Prostate gland (tissue), 2 donors: ENCODE results near the gene SND1. TPM values are rescaled to one million over a fixed set of nuclear protein-coding genes. Genes with fewer than 3 reads are reported as not detected.

Experiments
- DNase-seq: peaks from one replicate; pipeline ENCODE4 v3.0.0-alpha.2; 2019; ENCODE audit warnings: low spot score
- H3K27ac ChIP-seq, 2 donors: fragments of 200-600 bp; sonication (generic); 2 replicates each; pipeline ENCODE4 v1.5.1; 2017 to 2019
- H3K27me3 ChIP-seq: fragments of 200-600 bp; sonication (generic); replicated peaks from 2 replicates; pipeline ENCODE4 v1.5.1; 2019; ENCODE audit not compliant: insufficient read depth
- H3K36me3 ChIP-seq, 2 donors: fragments of 200-600 bp; sonication (generic); 1 replicate in 1 of 2; 2 replicates in 1 of 2; pipeline versions ENCODE4 v1.5.1 to v1.8.1; 2017 to 2019
- H3K4me1 ChIP-seq: fragments of 200-600 bp; sonication (generic); replicated peaks from 2 replicates; pipeline ENCODE4 v1.5.1; 2019
- H3K4me3 ChIP-seq, 2 donors: fragments of 200-600 bp; sonication (generic); 2 replicates each; pipeline ENCODE4 v1.5.1; 2017 to 2019
- H3K9me3 ChIP-seq: fragments of 200-600 bp; sonication (generic); 2 replicates; pipeline ENCODE4 v1.5.1; 2017
- CTCF ChIP-seq, 4 experiments: fragments of 200-600 bp in 2 of 4; fragments of 450-650 bp in 2 of 4; sonication (generic) in 2 of 4; IDR thresholded peaks; 1 replicate in 3 of 4; 2 replicates in 1 of 4; pipeline ENCODE4 v1.5.1; 2016 to 2019; ENCODE audit warnings: antibody characterized with exemption in 4 of 4, mild to moderate bottlenecking in 2 of 4, moderate library complexity in 2 of 4
- POLR2A ChIP-seq: fragments of 450-650 bp; IDR thresholded peaks from one replicate; pipeline ENCODE4 v1.6.1; 2016; ENCODE audit warnings: antibody characterized with exemption, mild to moderate bottlenecking
- POLR2AphosphoS5 ChIP-seq: sonication (generic); formaldehyde crosslinking; IDR thresholded peaks from one replicate; pipeline ENCODE4 v1.6.1; 2017; ENCODE audit warnings: antibody characterized with exemption
- WGBS: methylation state at CpG from one replicate; pipeline ENCODE4 v1.1.5; 2018; 5-methylcytosine and 5-hydroxymethylcytosine counted together
- intact Hi-C: fragments of 100-400 bp; cut with DNase I; formaldehyde crosslinking; loops from one replicate; pipeline ENCODE4 v1.14.2; 2022
- total RNA-seq, 2 donors: library from RNA; depleted of rRNA; stranded (reverse); fragments of >200 nt; gene quantifications; one replicate each; pipeline ENCODE4 v1.1.0, GENCODE V29; 2016

Gene SND1
- total RNA-seq, 2 donors from 2014 or later: 175 to 190 TPM

GRCh38 chr7:127863082-127863481 is 211.1 kb downstream of the SND1 start:
- TF ChIP-seq POLR2A: no peak
- TF ChIP-seq CTCF (IDR thresholded peaks at IDR 0.05): no peak
- TF ChIP-seq POLR2AphosphoS5: no peak
- Histone ChIP-seq H3K36me3 (no peaks in the 10 kb centered on the region), H3K27ac (no peak overlapping the region), H3K4me1 (no peaks in the 10 kb centered on the region), H3K27me3 (no peaks in the 10 kb centered on the region), H3K9me3 (no peaks in the 10 kb centered on the region), H3K4me3 (no peak overlapping the region)
- WGBS: 86% methylated on average over 3 of the region's 3 CpGs
- intact Hi-C loops: no loop called here
- no peak for DNase-seq

- no peaks in the 10 kb centered on the region for H3K9me3 ChIP-seq
- no peaks in the 10 kb centered on the region for H3K36me3 ChIP-seq
- WGBS: 20% methylated on average over 1 of the region's 1 CpG
- H3K4me3 ChIP-seq: no peak overlapping the region
- H3K27ac ChIP-seq: no peak overlapping the region
- no peaks in the 10 kb centered on the region for H3K27me3 ChIP-seq
- no peak for DNase-seq
- H3K4me1 ChIP-seq: no peaks in the 10 kb centered on the region
- intact Hi-C loops: no loop called here
- TF ChIP-seq POLR2AphosphoS5 (no peak), POLR2A (no peak), CTCF (IDR thresholded peaks at IDR 0.05) (no peak)
These were observed 213.5 kb downstream of the SND1 start for GRCh38 chr7:127865466-127865865.

- TF ChIP-seq POLR2A (no peak), CTCF (IDR thresholded peaks at IDR 0.05) (no peak), POLR2AphosphoS5 (no peak)
- H3K36me3 ChIP-seq: no peaks in the 10 kb centered on the region
- H3K4me1 ChIP-seq: no peaks in the 10 kb centered on the region
- H3K9me3 ChIP-seq: no peaks in the 10 kb centered on the region
- no peak overlapping the region for H3K4me3 ChIP-seq
- intact Hi-C loops: no loop called here
- WGBS: 91% methylated on average over 6 of the region's 6 CpGs
- H3K27ac ChIP-seq: no peak overlapping the region
- no peak for DNase-seq
- H3K27me3 ChIP-seq: no peaks in the 10 kb centered on the region
These were observed 218.4 kb downstream of the SND1 start for GRCh38 chr7:127870231-127870907.

- H3K4me3 ChIP-seq: no peak overlapping the region
- no peak for DNase-seq
- TF ChIP-seq POLR2AphosphoS5 (no peak), POLR2A (no peak), CTCF (IDR thresholded peaks at IDR 0.05) (no peak)
- H3K27me3 ChIP-seq: no peaks in the 10 kb centered on the region
- H3K4me1 ChIP-seq: no peaks in the 10 kb centered on the region
- intact Hi-C loops: no loop called here
- 93% methylated on average over 3 of the region's 3 CpGs for WGBS
- no peaks in the 10 kb centered on the region for H3K9me3 ChIP-seq
- no peak overlapping the region for H3K27ac ChIP-seq
- H3K36me3 ChIP-seq: no peaks in the 10 kb centered on the region
These were observed 219.2 kb downstream of the SND1 start for GRCh38 chr7:127871226-127871625.

- Histone ChIP-seq H3K4me1 (no peaks in the 10 kb centered on the region), H3K27me3 (no peaks in the 10 kb centered on the region), H3K27ac (no peak overlapping the region), H3K36me3 (no peaks in the 10 kb centered on the region), H3K9me3 (no peaks in the 10 kb centered on the region), H3K4me3 (no peak overlapping the region)
- intact Hi-C loops: no loop called here
- 88% methylated on average over 1 of the region's 1 CpG for whole genome bisulfite sequencing
- no peak for TF ChIP-seq CTCF (IDR thresholded peaks at IDR 0.05)
- no peak for TF ChIP-seq POLR2AphosphoS5
- no peak for TF ChIP-seq POLR2A
- no peak for DNase-seq
These were observed 220.1 kb downstream of the SND1 start for GRCh38 chr7:127872122-127872521.
